ENCODE results near the gene TMEM150A.
"Not testable (repeated sequence)": the region's sequence is repeated elsewhere in the genome, so short reads cannot be mapped to it uniquely, and the experiment has no call there.

The TMEM150A gene

GRCh38 chr2:85592299-85592698 lies 10.2 kb downstream of the TMEM150A start:
- DNase-seq = not testable (repeated sequence)

DNA sequence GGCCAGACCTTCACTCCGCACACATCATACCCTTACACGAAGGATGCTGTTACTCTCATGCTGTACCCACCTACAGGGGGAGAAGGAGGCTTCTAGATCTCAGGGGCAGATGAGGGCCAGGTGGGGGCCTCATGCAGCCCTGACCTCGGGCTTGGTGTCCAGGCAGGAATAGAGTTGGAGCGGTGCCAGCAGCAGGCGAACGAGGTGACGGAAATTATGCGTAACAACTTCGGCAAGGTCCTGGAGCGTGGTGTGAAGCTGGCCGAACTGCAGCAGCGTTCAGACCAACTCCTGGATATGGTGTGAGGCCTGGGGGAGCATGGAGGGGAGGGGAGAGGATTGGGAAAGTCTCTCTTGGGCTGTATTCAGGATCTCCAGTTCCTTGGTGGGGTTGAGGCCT lies 10.9 kb downstream of the TMEM150A start:
- DNase-seq = no peak

DNA sequence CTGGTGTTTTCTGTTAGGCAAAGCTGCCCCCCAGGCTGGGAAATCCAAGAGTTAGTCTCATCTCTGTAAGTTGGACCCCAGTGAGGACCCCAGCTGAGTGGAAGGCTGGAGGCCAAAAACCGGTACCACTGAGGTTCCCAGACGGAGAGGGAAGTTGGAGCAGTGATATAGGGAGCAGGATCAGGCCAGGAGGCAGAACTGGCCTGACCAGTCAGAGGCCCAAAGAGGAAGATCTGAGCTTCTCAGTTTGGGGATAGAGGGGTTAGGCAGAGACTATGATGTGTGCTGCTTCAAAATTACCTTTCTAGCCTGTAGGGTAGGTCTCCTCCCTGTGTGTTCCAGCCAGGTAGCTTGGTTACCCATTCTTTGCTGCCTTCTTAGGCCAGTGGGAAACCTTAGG lies 11.5 kb downstream of the TMEM150A start:
- DNase-seq = no peak

GRCh38 chr2:85589982-85590791 lies 12.3 kb downstream of the TMEM150A start:
- DNase-seq = no peak

GRCh38 chr2:85589181-85589580 lies 13.3 kb downstream of the TMEM150A start:
- no peak for DNase-seq

GRCh38 chr2:85588645-85589044 lies 13.9 kb downstream of the TMEM150A start:
- DNase-seq = no peak

- DNase-seq = no peak
Measured at GRCh38 chr2:85588236-85588635, 14.3 kb downstream of the TMEM150A start.

DNA sequence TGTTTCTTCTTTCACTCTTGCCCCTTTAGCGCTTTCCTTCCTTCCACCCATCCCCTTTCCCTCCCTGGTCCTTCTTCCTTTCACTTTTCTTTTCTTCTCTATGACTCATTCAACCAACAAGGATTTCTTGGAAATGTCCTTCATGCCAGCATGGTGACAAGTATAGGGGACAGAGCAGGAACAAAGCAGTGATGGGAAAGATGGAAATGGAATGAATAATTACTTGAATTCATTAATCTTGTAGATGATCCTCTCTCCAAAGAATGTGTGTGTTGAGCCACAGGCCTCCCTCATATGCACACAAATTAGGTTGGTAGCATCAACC lies 16.8 kb downstream of the TMEM150A start:
- no peak for DNase-seq

GRCh38 chr2:85584857-85585780 lies 17.4 kb downstream of the TMEM150A start:
- DNase-seq = peak; percentile 34

- DNase-seq = peak; percentile 37
Measured at GRCh38 chr2:85584354-85584856, 18.1 kb downstream of the TMEM150A start, which contains the start of gene VAMP5. VAMP5 (plus strand) TSS chr2:85584431; CDS start chr2:85584491, 60 bp downstream.

GRCh38 chr2:85583667-85584353 lies 18.7 kb downstream of the TMEM150A start:
- peak; percentile 33 for DNase-seq

DNA sequence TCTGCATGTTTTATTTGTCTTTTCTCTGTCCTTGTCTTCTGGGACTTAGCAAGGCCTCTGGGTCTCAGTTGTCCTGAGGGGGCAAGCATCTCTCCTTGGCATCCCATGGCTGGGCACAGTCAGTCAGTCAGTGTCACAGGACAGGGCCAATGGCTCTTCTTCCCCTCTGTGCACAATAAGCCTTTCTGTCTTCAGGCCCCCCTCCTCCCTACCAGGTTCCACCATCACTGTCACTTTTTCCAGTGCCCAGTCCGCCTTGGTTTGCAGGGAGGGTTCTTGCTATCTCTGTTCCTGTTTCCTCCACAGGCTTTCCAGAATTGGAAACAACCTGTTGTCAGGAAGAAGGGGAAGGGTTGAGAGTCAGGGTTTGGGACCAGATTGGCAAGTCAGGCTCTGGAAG lies 20.0 kb downstream of the TMEM150A start:
- DNase-seq = no peak

DNA sequence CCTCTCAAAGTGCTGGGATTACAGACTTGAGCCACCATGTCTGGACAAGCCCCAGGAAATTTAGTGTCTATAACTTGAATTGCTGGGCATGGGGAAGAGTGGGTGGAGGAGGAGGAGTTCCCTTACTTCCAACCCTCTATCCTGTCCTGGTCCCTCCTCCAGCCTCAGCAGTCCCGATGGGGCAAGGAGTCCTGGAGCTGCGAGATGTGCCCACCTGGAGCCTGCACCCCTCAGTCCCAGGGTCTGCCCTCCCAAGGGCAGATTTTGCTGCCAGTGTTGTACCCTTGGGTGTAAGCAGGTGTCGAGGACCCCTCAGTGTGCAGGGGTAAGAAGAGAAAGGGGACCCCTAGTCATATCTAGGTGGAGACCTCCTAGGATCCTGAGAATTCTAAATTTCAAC lies 22.3 kb downstream of the TMEM150A start:
- no peak for DNase-seq

DNA sequence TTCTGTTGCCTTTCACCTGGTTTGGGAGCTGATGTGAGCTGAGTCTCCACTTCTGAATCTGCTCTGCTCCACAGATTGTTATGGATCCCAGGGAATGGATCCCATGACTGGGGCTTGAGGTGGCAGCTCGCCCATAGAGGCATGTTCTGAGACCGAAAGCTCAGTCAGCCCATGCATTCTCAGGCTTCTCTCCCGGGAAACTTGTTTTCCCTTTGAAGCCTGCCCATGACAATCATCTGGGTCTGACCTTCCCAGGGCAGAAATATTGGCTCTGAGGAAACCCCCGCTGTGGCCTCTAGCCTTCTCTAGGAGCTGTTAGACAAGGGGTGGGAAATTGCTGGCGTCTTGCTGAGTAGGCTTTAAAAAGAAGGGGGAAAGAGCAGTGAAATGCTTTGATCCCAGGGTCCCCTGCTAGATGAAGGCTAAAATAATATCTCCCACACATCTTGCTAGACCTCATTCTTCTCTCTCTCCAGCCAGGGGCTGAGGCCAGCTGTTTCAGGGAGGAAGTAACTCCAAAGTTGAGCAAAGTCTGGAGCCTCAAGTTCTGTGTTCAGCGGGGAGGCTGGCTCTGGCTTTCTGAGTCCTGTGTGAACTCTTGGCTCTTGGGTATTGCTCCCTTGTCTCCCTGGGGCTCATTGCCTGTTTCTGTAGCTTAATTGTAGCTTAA lies 23.1 kb downstream of the TMEM150A start:
- no peak for DNase-seq

DNA sequence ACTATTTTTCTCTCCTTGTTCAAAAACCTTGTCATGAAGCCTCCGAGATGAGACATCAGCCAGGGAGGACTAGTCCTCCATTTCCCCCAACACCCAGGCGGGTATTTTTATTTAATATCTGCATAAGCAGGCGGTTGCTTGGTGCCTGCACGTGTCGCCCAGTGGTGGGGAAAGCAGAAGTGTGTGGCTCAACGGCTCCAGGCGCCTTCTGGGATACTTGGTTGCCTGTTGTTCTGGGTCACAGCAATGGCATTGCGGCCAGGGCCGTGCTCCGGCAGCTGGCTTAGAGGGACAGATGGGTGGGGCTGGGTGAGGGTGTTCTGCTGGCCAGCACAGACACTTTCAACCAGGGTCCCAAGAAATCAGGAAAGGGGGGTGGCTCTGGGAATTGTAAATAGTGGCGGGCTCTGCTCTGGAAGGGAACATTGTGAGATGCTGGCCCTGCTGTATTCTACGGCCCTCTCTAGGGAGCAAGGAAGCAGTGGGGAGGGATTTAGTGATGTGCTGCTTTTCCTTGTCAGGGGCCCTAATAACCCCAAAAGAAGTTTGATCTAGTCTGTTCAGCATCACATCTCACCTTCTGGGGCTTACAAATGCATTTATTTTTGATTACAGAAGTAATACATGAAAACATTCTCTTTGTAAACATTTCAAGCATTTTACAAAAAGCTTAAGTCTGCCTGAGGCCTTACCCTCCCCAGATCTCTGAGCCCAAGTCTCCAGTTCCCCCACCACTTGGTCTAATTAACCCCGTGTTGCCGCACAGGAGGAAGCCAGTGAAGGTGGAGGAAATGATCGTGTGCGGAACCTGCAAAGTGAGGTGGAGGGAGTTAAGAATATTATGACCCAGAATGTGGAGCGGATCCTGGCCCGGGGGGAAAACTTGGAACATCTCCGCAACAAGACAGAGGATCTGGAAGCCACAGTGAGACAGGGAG lies 24.0 kb downstream of the TMEM150A start:
- no peak for DNase-seq

DNA sequence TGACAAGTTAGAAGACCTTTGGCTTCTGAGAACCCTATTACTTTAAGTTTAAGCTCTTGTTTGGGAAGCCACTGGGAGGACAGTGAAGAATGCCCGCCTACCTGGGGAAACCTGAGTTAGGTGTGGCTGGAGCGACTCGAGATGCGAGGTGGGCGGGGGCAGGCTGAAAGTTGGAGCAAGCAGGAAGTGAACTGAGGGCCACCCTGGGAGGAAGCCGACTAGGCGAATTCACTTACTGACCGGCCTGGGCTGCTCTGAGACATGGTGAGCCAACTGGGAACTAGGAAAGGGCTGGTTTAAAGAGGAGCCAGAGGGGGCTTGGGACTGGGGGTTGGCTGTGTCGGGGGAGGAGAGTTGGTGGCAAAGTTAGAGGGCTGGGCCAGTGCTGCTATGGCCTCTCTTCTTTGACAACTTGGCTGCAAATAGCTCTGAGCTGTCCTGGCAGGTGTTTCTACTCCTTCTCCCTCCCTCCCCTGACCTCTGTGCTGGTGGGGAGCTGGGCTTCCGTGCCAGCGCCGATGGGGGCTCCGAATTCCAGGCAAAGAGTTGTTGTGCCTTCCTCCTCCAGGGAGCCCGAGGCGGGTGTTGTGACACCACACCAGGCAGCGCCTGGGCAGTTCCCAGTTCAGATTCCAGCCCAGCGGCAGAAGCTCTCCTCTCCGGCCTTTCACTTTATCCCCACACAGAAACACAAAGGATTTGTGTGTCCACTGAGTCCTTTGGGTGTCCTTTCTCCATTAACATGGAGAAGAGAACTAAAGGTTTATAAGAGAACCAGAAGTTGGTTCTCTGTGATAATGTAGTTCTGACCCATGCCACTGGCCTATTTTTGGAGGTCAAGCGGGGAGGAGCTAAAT lies 24.9 kb downstream of the TMEM150A start, which contains the start of gene VAMP8:
VAMP8 (plus strand) TSS at position 201 of the 857 bp plus-strand sequence; CDS start at position 262, 61 bp downstream.
- peak; percentile 61 for DNase-seq

- DNase-seq = no peak
Measured at GRCh38 chr2:85577063-85577385, 25.5 kb downstream of the TMEM150A start.

GRCh38 chr2:85575739-85576138 lies 26.8 kb downstream of the TMEM150A start:
- DNase-seq = no peak

GRCh38 chr2:85566265-85566664 lies 36.2 kb downstream of the TMEM150A start:
- no peak for DNase-seq

DNA sequence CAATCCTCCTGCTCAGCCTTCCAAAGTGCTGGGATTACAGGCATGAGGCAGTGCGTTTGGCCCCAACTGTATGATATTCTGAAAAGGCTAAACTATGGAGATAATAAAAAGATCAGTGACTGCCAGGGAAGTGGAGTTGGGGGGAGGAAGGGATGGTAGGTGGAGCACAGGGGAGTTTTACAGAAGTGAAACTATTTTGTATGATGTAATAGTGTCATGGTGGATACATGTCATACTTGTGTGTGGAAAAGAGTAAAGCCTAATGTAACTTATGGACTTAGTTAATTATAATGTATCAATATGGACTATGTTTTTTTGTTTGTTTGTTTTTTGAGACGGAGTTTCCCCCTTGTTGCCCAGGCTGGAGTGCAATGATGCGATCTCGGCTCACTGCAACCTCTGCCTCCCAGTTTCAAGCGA lies 38.3 kb downstream of the TMEM150A start:
- no peak for DNase-seq

Data from activated naive CD4-positive, alpha-beta T cell treated with anti-CD3 and anti-CD28 coated beads, Interleukin-2, amount 50 U/mL, for 16 hours (primary cell).